GM23248 (cell line): ENCODE results near the gene DIABLO. TPM values are rescaled to one million over a fixed set of nuclear protein-coding genes. Genes with fewer than 3 reads are reported as not detected.

Source experiments
- DNase-seq: peaks from one replicate; pipeline ENCODE4 v3.0.0-alpha.2; 2015
- H2AFZ ChIP-seq: fragments of 200-600 bp; sonication (generic); 2 replicates; pipeline ENCODE4 v1.6.1; 2016; ENCODE audit warnings: antibody characterized with exemption
- H3F3A ChIP-seq: fragments of 200-600 bp; sonication (generic); 2 replicates; pipeline ENCODE4 v1.6.1; 2016; ENCODE audit warnings: mild to moderate bottlenecking, antibody characterized with exemption, mixed run types; ENCODE audit not compliant: insufficient read depth
- H3K27ac ChIP-seq: fragments of 200-600 bp; sonication (generic); 2 replicates; pipeline ENCODE4 v1.5.1; 2016; ENCODE audit warnings: mild to moderate bottlenecking
- H3K27me3 ChIP-seq: fragments of 200-600 bp; sonication (generic); replicated peaks from 2 replicates; pipeline ENCODE4 v1.6.1; 2016; ENCODE audit warnings: mild to moderate bottlenecking; ENCODE audit not compliant: insufficient read depth
- H3K36me3 ChIP-seq: fragments of 200-600 bp; sonication (generic); 2 replicates; pipeline ENCODE4 v1.6.1; 2016; ENCODE audit warnings: low read depth, mild to moderate bottlenecking
- H3K4me1 ChIP-seq: fragments of 200-600 bp; sonication (generic); 2 replicates; pipeline ENCODE4 v1.6.1; 2016; ENCODE audit warnings: mild to moderate bottlenecking; ENCODE audit not compliant: insufficient read depth
- H3K4me2 ChIP-seq: fragments of 200-600 bp; sonication (generic); one replicate; pipeline ENCODE4 v1.6.1; 2016; ENCODE audit warnings: mild to moderate bottlenecking; ENCODE audit not compliant: unreplicated experiment
- H3K4me3 ChIP-seq: fragments of 200-600 bp; sonication (generic); 2 replicates; pipeline ENCODE4 v1.5.1; 2016; ENCODE audit warnings: mild to moderate bottlenecking
- H3K79me2 ChIP-seq: fragments of 200-600 bp; sonication (generic); 2 replicates; pipeline ENCODE4 v1.6.1; 2016; ENCODE audit warnings: mild to moderate bottlenecking; ENCODE audit not compliant: insufficient read depth
- H3K9ac ChIP-seq: fragments of 200-600 bp; sonication (generic); 2 replicates; pipeline ENCODE4 v1.6.1; 2016; ENCODE audit warnings: mild to moderate bottlenecking
- H3K9me2 ChIP-seq: fragments of 200-600 bp; sonication (generic); 2 replicates; pipeline ENCODE4 v1.6.1; 2016; ENCODE audit warnings: mixed run types, mild to moderate bottlenecking, moderate library complexity; ENCODE audit not compliant: insufficient read depth
- H3K9me3 ChIP-seq: fragments of 200-600 bp; sonication (generic); one replicate; pipeline ENCODE4 v1.6.1; 2017; ENCODE audit warnings: low read depth
- H4K20me1 ChIP-seq: fragments of 200-600 bp; sonication (generic); 2 replicates; pipeline ENCODE4 v1.6.0; 2016; ENCODE audit not compliant: insufficient read depth
- EZH2 ChIP-seq: fragments of 200-600 bp; sonication (generic); IDR thresholded peaks from 2 replicates; pipeline ENCODE4 v1.6.1; 2018; ENCODE audit warnings: antibody characterized with exemption, mild to moderate bottlenecking; ENCODE audit not compliant: insufficient read depth, poor library complexity, severe bottlenecking
- EZH2phosphoT487 ChIP-seq: fragments of 200-600 bp; sonication (generic); IDR thresholded peaks from 2 replicates; pipeline ENCODE4 v1.6.1; 2018; ENCODE audit warnings: antibody characterized with exemption, moderate library complexity, mild to moderate bottlenecking, low read depth; ENCODE audit not compliant: insufficient read depth
- WGBS, 2 experiments: methylation state at CpG; one replicate each; pipeline ENCODE4 v1.1.6; 2015 to 2017; ENCODE audit warnings: low lambda C conversion rate in 2 of 2, low coverage in 1 of 2; ENCODE audit errors: missing lambda C conversion rate in 2 of 2; 5-methylcytosine and 5-hydroxymethylcytosine counted together
- in situ Hi-C: fragments of 300-500 bp; cut with MboI; formaldehyde crosslinking; loops from 2 replicates; pipeline ENCODE4 v1.15.0; 2020
- polyA plus RNA-seq: library from polyadenylated mRNA; unstranded; fragments of >200 nt; fragmentation: Nextera tagmentation; extraction: Ambion mirVana; gene quantifications from 2 replicates; pipeline ENCODE4 v1.2.1, GENCODE V29; 2016
- total RNA-seq: library from RNA; depleted of rRNA; stranded (reverse); fragments of >200 nt; shearing (Covaris generic); gene quantifications from 2 replicates; pipeline ENCODE4 v1.2.3, GENCODE V29; 2014

Gene DIABLO
- total and polyA plus RNA-seq, 2 experiments from 2014 or later, result 50.6 to 67.6 TPM

GRCh38 chr12:122238861-122239260, 13.0 kb upstream of the DIABLO start:
- Histone ChIP-seq H3K36me3 (peaks cover 4% of the 10 kb centered on the region; the same call in 1 of the 2 replicates), H3K4me2 (no peak overlapping the region), H3K27me3 (no peaks in the 10 kb centered on the region), H3K9me3 (no peaks in the 10 kb centered on the region), H2AFZ (no peak overlapping the region), H3K79me2 (no peaks in the 10 kb centered on the region), H3K27ac (no peak overlapping the region), H3F3A (no peaks in the 10 kb centered on the region), H3K9me2 (no peaks in the 10 kb centered on the region), H3K9ac (no peak overlapping the region), H4K20me1 (no peaks in the 10 kb centered on the region), H3K4me3 (no peak overlapping the region), H3K4me1 (no peaks in the 10 kb centered on the region)
- DNase-seq, result no peak
- TF ChIP-seq EZH2phosphoT487 (no peak), EZH2 (no peak)
- 91 to 92% methylated on average over 5 of the region's 5 CpGs for WGBS, 2 experiments
- in situ Hi-C loops, result no loop called here

GRCh38 chr12:122235741-122236140, 9.9 kb upstream of the DIABLO start:
- Histone ChIP-seq H3K27ac (no peak overlapping the region), H3K4me1 (no peaks in the 10 kb centered on the region), H3F3A (no peaks in the 10 kb centered on the region), H3K9me2 (no peaks in the 10 kb centered on the region), H3K4me3 (no peak overlapping the region), H3K27me3 (no peaks in the 10 kb centered on the region), H3K79me2 (no peaks in the 10 kb centered on the region), H3K4me2 (no peak overlapping the region), H2AFZ (no peak overlapping the region), H4K20me1 (no peaks in the 10 kb centered on the region), H3K9ac (no peak overlapping the region), H3K36me3 (peaks cover 4% of the 10 kb centered on the region; the same call in 1 of the 2 replicates), H3K9me3 (no peaks in the 10 kb centered on the region)
- 98% methylated on average over 7 of the region's 7 CpGs for WGBS, 2 experiments
- no peak for DNase-seq
- in situ Hi-C loops, result no loop called here
- TF ChIP-seq EZH2phosphoT487 (no peak), EZH2 (no peak)

- in situ Hi-C loops, result no loop called here
- Histone ChIP-seq H3F3A (no peaks in the 10 kb centered on the region; the same call in 1 of the 2 replicates), H3K9me3 (no peaks in the 10 kb centered on the region), H3K9me2 (no peaks in the 10 kb centered on the region), H3K9ac (no peak overlapping the region), H3K27ac (no peak overlapping the region), H3K4me1 (no peaks in the 10 kb centered on the region), H3K4me3 (no peak overlapping the region), H3K79me2 (no peaks in the 10 kb centered on the region), H4K20me1 (no peaks in the 10 kb centered on the region), H2AFZ (no peak overlapping the region), H3K36me3 (peaks cover 4% of the 10 kb centered on the region; the same call in 1 of the 2 replicates), H3K4me2 (no peak overlapping the region), H3K27me3 (no peaks in the 10 kb centered on the region)
- TF ChIP-seq EZH2 (no peak), EZH2phosphoT487 (no peak)
- DNase-seq, result no peak
- 98 to 99% methylated on average over 10 of the region's 10 CpGs for WGBS, 2 experiments
These were observed 6.8 kb upstream of the DIABLO start for GRCh38 chr12:122232691-122233090.

GRCh38 chr12:122230798-122231197, 4.9 kb upstream of the DIABLO start:
- Histone ChIP-seq H3F3A (peaks cover 5% of the 10 kb centered on the region; the same call in 1 of the 2 replicates), H3K9me2 (no peaks in the 10 kb centered on the region), H3K9ac (no peak overlapping the region), H3K9me3 (no peaks in the 10 kb centered on the region), H3K36me3 (no peaks in the 10 kb centered on the region; the same call in 1 of the 2 replicates), H3K4me2 (no peak overlapping the region), H4K20me1 (no peaks in the 10 kb centered on the region), H3K4me1 (0 out of 2 replicates have a peak, but pooled peaks cover 4% of the 10 kb centered on the region), H3K4me3 (no peak overlapping the region), H3K27ac (no peak overlapping the region), H3K79me2 (no peaks in the 10 kb centered on the region), H2AFZ (no peak overlapping the region), H3K27me3 (no peaks in the 10 kb centered on the region)
- TF ChIP-seq EZH2phosphoT487 (no peak), EZH2 (no peak)
- no peak for DNase-seq
- WGBS, 2 experiments, result 68 to 75% methylated on average over 6 of the region's 6 CpGs
- in situ Hi-C loops, result no loop called here
